OCI-LY3 (cell line): Measurements from ENCODE around the gene NSG1.

ENCODE experiments used
- H2AFZ ChIP-seq: fragments of 200-600, 300-600 bp; shearing (Covaris generic); 2 replicates; pipeline ENCODE4 v1.6.0; 2014; ENCODE audit warnings: antibody characterized with exemption, low read depth, low read length
- H3K27ac ChIP-seq: fragments of 200-600, 300-600 bp; sonication (generic); 2 replicates; pipeline ENCODE4 v1.5.1; 2014; ENCODE audit warnings: mild to moderate bottlenecking, low read length, moderate library complexity, mixed read lengths
- H3K27me3 ChIP-seq: fragments of 200-600, 300-600 bp; sonication (generic); 2 replicates; pipeline ENCODE4 v1.6.1; 2014; ENCODE audit warnings: low read depth, low read length, mixed read lengths
- H3K36me3 ChIP-seq: fragments of 200-600, 300-600 bp; sonication (generic); replicated peaks from 2 replicates; pipeline ENCODE3; 2014; ENCODE audit warnings: low read depth, low read length, mixed read lengths
- H3K4me1 ChIP-seq: fragments of 300-600, 200-600 bp; sonication (generic); 2 replicates; pipeline ENCODE4 v1.6.1; 2014; ENCODE audit warnings: low read length, mixed read lengths
- H3K4me2 ChIP-seq: fragments of 200-600, 300-600 bp; sonication (generic); 2 replicates; pipeline ENCODE4 v1.6.1; 2014; ENCODE audit warnings: low read length, mixed read lengths
- H3K4me3 ChIP-seq: fragments of 300-600, 200-600 bp; sonication (generic); 2 replicates; pipeline ENCODE4 v1.5.1; 2014; ENCODE audit warnings: antibody characterized with exemption, mild to moderate bottlenecking, low read length, moderate library complexity
- H3K79me2 ChIP-seq: fragments of 300-600, 200-600 bp; shearing (Covaris generic); 2 replicates; pipeline ENCODE4 v1.6.1; 2014; ENCODE audit warnings: mild to moderate bottlenecking, low read length, mixed read lengths
- H3K9ac ChIP-seq: fragments of 300-600, 200-600 bp; shearing (Covaris generic); 2 replicates; pipeline ENCODE4 v1.6.0; 2014; ENCODE audit warnings: mild to moderate bottlenecking, low read length, moderate library complexity
- H3K9me3 ChIP-seq: fragments of 200-600, 300-600 bp; shearing (Covaris generic); 2 replicates; pipeline ENCODE4 v1.6.1; 2014; ENCODE audit warnings: low read length, mixed read lengths; ENCODE audit not compliant: insufficient read depth
- H4K20me1 ChIP-seq: fragments of 200-600, 300-600 bp; sonication (generic); 2 replicates; pipeline ENCODE4 v1.6.1; 2016; ENCODE audit warnings: low read length, mixed read lengths; ENCODE audit not compliant: insufficient read depth
- EZH2phosphoT487 ChIP-seq: fragments of 200-600 bp; shearing (Covaris generic); IDR thresholded peaks from 2 replicates; pipeline ENCODE4 v1.6.1; 2018; ENCODE audit warnings: antibody characterized with exemption, mixed run types, low read depth
- TF ChIP-seq, protein P1 (sequence below): fragments of 200-600, 300-600 bp; sonication (generic); IDR thresholded peaks from 2 replicates; pipeline ENCODE4 v1.5.1; 2014; ENCODE audit warnings: antibody characterized with exemption, low read length, low read depth

NSG1 gene, protein sequence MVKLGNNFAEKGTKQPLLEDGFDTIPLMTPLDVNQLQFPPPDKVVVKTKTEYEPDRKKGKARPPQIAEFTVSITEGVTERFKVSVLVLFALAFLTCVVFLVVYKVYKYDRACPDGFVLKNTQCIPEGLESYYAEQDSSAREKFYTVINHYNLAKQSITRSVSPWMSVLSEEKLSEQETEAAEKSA

DNA sequence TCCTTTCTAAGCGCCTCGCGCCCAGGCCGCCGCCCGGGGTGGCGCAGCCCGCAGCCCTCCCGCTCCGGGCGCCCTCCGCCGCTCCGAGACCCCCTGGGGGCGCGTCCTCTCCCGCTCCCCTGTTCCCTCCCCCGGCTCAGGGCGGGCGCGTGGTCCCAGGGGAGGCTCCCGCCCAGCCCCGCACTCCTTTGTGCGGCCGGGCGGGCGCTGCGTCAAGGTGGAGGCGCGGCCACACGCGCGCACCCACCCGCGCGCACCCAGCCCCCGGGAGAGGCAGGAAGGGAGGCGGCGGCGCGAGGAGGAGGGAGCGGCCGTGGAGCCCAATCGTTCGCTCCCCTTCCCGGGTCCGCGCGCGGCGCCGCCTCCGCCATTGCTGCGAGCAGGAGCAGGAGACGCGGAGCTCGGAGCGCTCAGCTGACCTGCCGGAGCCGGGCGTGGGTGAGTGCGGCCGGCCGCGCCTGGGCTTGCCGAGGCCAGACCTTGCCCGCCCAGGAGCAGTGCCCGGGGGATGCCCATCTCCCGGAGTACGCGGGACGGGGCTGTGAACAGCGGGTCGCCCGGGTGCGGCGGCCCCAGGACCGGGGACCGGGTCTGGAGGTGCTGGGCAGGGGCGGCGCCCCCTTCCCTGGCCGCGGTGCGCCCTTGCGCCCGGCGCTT lies at the start of gene NSG1:
Gene NSG1 (plus strand): TSS at position 367 of the 657 bp plus-strand sequence. CDS start 528 bp downstream, outside the sequence.
- no peaks in the 10 kb centered on the region for H4K20me1 ChIP-seq
- H3K9ac ChIP-seq: no peak within 1 kb of the TSS
- no peak within 1 kb of the TSS for H3K27ac ChIP-seq
- peak within 1 kb of the TSS; percentile 24; the same call in 1 of the 2 replicates for H3K4me2 ChIP-seq
- H3K27me3 ChIP-seq: no peaks in the 10 kb centered on the region
- no peak for TF ChIP-seq EZH2phosphoT487
- TF ChIP-seq, protein P1, sequence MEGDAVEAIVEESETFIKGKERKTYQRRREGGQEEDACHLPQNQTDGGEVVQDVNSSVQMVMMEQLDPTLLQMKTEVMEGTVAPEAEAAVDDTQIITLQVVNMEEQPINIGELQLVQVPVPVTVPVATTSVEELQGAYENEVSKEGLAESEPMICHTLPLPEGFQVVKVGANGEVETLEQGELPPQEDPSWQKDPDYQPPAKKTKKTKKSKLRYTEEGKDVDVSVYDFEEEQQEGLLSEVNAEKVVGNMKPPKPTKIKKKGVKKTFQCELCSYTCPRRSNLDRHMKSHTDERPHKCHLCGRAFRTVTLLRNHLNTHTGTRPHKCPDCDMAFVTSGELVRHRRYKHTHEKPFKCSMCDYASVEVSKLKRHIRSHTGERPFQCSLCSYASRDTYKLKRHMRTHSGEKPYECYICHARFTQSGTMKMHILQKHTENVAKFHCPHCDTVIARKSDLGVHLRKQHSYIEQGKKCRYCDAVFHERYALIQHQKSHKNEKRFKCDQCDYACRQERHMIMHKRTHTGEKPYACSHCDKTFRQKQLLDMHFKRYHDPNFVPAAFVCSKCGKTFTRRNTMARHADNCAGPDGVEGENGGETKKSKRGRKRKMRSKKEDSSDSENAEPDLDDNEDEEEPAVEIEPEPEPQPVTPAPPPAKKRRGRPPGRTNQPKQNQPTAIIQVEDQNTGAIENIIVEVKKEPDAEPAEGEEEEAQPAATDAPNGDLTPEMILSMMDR: no peak
- no peaks in the 10 kb centered on the region for H3K36me3 ChIP-seq
- H3K79me2 ChIP-seq: no peaks in the 10 kb centered on the region
- 0 out of 2 replicates have a peak, but pooled peaks cover 3% of the 10 kb centered on the region for H3K4me1 ChIP-seq
- H3K9me3 ChIP-seq: no peaks in the 10 kb centered on the region
- H2AFZ ChIP-seq: no peak within 1 kb of the TSS
- no peak within 1 kb of the TSS for H3K4me3 ChIP-seq

DNA sequence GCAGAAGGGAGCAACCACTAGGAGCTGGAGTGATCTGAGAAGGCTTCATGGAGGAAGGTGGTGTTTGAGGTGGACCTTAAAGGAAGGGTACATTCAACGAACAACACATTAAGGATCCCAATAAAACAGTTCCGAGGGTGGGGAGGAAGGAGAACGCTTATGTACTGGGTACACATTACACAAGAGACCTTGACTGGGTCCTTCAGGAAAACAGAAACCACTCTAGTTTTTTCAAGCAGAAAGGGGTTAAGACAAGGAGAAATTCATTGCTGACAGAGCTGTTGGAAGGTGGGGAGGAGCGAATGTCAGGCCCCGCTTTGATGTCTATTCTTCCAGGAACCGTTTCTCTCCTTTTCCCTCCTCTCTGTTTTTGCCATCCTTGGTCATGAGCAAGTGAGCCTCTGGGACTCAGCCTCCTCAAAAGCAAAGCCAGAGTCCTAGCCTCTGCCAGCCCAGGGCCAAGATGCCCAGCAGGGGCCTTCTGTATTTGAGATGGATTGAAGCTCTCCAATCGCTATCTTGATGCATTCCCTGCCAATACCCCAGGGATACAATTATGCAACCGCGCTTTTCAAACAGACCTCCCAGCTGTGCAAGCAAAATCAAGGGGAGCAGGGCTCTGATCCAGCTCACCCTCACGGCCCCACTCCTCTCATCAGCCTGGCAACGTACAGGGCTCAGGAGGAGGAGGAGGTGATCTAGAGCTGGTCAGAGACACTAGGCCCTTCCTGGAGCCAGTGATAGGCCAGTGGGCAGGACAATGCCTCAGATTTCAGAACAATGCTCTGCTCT lies 48.5 kb upstream of the NSG1 start:
- no peak overlapping the region for H3K4me2 ChIP-seq
- no peaks in the 10 kb centered on the region for H3K9me3 ChIP-seq
- no peak overlapping the region for H2AFZ ChIP-seq

DNA sequence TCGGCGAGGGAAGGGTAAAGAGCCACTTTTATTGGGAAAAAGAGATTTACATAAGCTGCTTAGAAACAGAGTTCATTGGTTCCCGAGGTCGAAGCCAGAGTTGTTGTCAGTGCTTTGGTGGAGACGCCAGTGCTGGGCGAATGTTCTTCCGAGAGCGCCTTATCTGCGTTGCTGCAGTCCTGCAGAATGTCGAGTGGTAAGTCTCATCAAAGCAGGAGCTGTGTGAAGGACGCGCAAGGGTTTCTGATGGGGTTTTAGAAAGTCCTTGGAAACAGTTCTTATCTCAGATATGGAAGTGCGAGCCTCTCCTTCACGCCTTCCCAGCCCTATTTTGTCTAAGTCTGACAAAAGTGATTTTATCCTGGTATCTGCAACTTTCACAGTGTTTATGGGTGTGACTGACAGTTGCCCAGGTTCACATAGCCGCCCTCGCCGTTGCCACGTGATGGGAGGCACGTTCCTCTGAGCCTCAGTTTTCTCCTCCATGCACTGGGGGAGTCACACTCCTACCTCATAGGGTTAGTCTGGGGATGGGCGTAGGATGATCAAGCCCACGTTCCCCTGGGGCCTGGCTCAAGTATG lies 47.3 kb upstream of the NSG1 start:
- peaks cover 8% of the 10 kb centered on the region for H3K36me3 ChIP-seq
- H3K9me3 ChIP-seq: no peaks in the 10 kb centered on the region
- TF ChIP-seq EZH2phosphoT487: no peak
- TF ChIP-seq, protein P1: no peak
- H3K9ac ChIP-seq: no peak overlapping the region
- no peak overlapping the region for H2AFZ ChIP-seq
- H3K4me1 ChIP-seq: peaks cover 45% of the 10 kb centered on the region
- H3K79me2 ChIP-seq: peaks cover 26% of the 10 kb centered on the region
- H3K4me2 ChIP-seq: no peak overlapping the region
- no peaks in the 10 kb centered on the region for H4K20me1 ChIP-seq
- no peak overlapping the region for H3K27ac ChIP-seq
- H3K4me3 ChIP-seq: no peak overlapping the region
- no peaks in the 10 kb centered on the region for H3K27me3 ChIP-seq

More for the DNA sequence above, 48.5 kb upstream of the NSG1 start:
- Histone ChIP-seq H3K4me3 (no peak overlapping the region), H4K20me1 (no peaks in the 10 kb centered on the region), H3K36me3 (peaks cover 2% of the 10 kb centered on the region), H3K27me3 (no peaks in the 10 kb centered on the region), H3K9ac (no peak overlapping the region), H3K79me2 (peaks cover 15% of the 10 kb centered on the region), H3K4me1 (peaks cover 45% of the 10 kb centered on the region), H3K27ac (no peak overlapping the region)
- TF ChIP-seq, protein P1: no peak
- TF ChIP-seq EZH2phosphoT487: no peak
